HepG2 (cell line): ENCODE measurements around the gene ZFPL1. TPM values are rescaled to one million over a fixed set of nuclear protein-coding genes. Genes with fewer than 3 reads are reported as not detected.

Source experiments
- ATAC-seq: fragments of 200-7000 bp; cut with Tn5 transposase; 3 replicates; pipeline ENCODE4 v1.9.1; 2020; ENCODE audit warnings: mild to moderate bottlenecking, moderate library complexity
- BruUV-seq: library from RNA; stranded (reverse); fragments of 400-500 nt; replicated peaks from 2 replicates; lab custom pipeline; 2021; lab: Mats Ljungman, UMichigan
- CTCF ChIA-PET: fragments of 300-600 bp; formaldehyde crosslinking; extraction: SDS; loops from one replicate; lab custom pipeline; 2021; ENCODE audit warnings: low total read pairs, inconsistent platforms, low intra/inter-chr PET ratio; lab: Yijun Ruan, JAX
- POLR2A ChIA-PET: fragments of 350-600 bp; sonication (Branson Sonifier 250); formaldehyde crosslinking; loops from one replicate; lab custom pipeline; 2020; ENCODE audit warnings: antibody characterized with exemption, inconsistent platforms; lab: Yijun Ruan, JAX
- DNase-seq: peaks from one replicate; pipeline ENCODE4 v3.0.0-alpha.2; 2015; ENCODE audit warnings: low spot score
- FAIRE-seq: peaks from 3 replicates; lab custom pipeline; 2011; peaks lifted over from hg19 to GRCh38; lab: Jason Lieb, UNC
- H2AFZ ChIP-seq: one replicate; pipeline ENCODE4 v1.6.1; 2011; ENCODE audit warnings: low read length, inconsistent platforms
- H3K27ac ChIP-seq: fragments of 300-600 bp; 3 replicates; pipeline ENCODE4 v1.8.0; 2011; ENCODE audit warnings: mixed run types, mild to moderate bottlenecking, mixed read lengths, low read length, inconsistent platforms; ENCODE audit not compliant: insufficient read depth; ENCODE audit errors: extremely low read length
- H3K27me3 ChIP-seq, 2 experiments: fragments of 200-600 bp in 1 of 2; 2 replicates in 1 of 2; 3 replicates in 1 of 2; pipeline versions ENCODE4 v1.6.0 to v1.8.0; 2011; ENCODE audit warnings: low read length in 2 of 2, mild to moderate bottlenecking in 2 of 2, moderate library complexity in 2 of 2, inconsistent platforms in 1 of 2; ENCODE audit not compliant: insufficient read depth in 2 of 2, control insufficient read depth in 1 of 2
- H3K36me3 ChIP-seq, 2 experiments: fragments of 200-600 bp in 1 of 2; replicated peaks in 1 of 2; 2 replicates in 1 of 2; 3 replicates in 1 of 2; pipeline versions ENCODE4 v1.5.1 to v1.8.0; 2011; ENCODE audit warnings: low read length in 2 of 2, inconsistent platforms in 1 of 2; ENCODE audit not compliant: insufficient read depth in 2 of 2, control insufficient read depth in 1 of 2
- H3K4me1 ChIP-seq: 2 replicates; pipeline ENCODE4 v1.5.1; 2012; ENCODE audit warnings: low read length, inconsistent platforms; ENCODE audit not compliant: insufficient read depth
- H3K4me2 ChIP-seq: 2 replicates; pipeline ENCODE4 v1.6.0; 2011; ENCODE audit warnings: low read depth, low read length, inconsistent platforms
- H3K4me3 ChIP-seq, 3 experiments: fragments of 200-600 bp in 1 of 3; sonication (generic), shearing (Covaris generic) in 1 of 3; replicated peaks in 1 of 3; 2 replicates each; pipeline ENCODE4 v1.5.1; 2011 to 2016; ENCODE audit warnings: low read length in 3 of 3, inconsistent platforms in 2 of 3, low read depth in 2 of 3, mild to moderate bottlenecking in 2 of 3, control low read depth in 1 of 3, mixed read lengths in 1 of 3; ENCODE audit not compliant: insufficient read depth in 1 of 3
- H3K79me2 ChIP-seq: one replicate; pipeline ENCODE4 v1.6.1; 2011; ENCODE audit warnings: low read length, inconsistent platforms; ENCODE audit not compliant: insufficient read depth
- H3K9ac ChIP-seq: 2 replicates; pipeline ENCODE4 v1.6.0; 2011; ENCODE audit warnings: mild to moderate bottlenecking, low read depth, low read length, inconsistent platforms; ENCODE audit not compliant: insufficient read depth
- H3K9me3 ChIP-seq: 2 replicates; pipeline ENCODE4 v1.5.1; 2012; ENCODE audit warnings: mild to moderate bottlenecking, low read length
- H4K20me1 ChIP-seq: 2 replicates; pipeline ENCODE4 v1.6.0; 2011; ENCODE audit warnings: inconsistent platforms, mild to moderate bottlenecking, low read length, moderate library complexity; ENCODE audit not compliant: insufficient read depth
- ARID2 ChIP-seq: sonication (generic); formaldehyde crosslinking; IDR thresholded peaks from 2 replicates; pipeline ENCODE4 v1.8.1; 2022; ENCODE audit warnings: mild to moderate bottlenecking, missing genetic modification reagents, borderline replicate concordance
- CEBPG ChIP-seq: IDR thresholded peaks from 2 replicates; pipeline ENCODE4 v1.6.1; 2016
- DNMT1 ChIP-seq: sonication (generic); formaldehyde crosslinking; IDR thresholded peaks from 2 replicates; pipeline ENCODE4 v1.5.1; 2020; ENCODE audit warnings: mild to moderate bottlenecking, missing genetic modification reagents
- HCFC1 ChIP-seq: fragments of 150-350 bp; IDR thresholded peaks from 2 replicates; pipeline ENCODE4 v1.6.1; 2014; ENCODE audit warnings: low read depth, low read length
- HOXA3 ChIP-seq: sonication (generic); formaldehyde crosslinking; IDR thresholded peaks from 2 replicates; pipeline ENCODE4 v1.5.0; 2020; ENCODE audit warnings: missing genetic modification reagents
- IRF9 ChIP-seq: sonication (generic); formaldehyde crosslinking; IDR thresholded peaks from 2 replicates; pipeline ENCODE4 v1.8.0; 2022; ENCODE audit warnings: missing genetic modification reagents, mild to moderate bottlenecking, borderline replicate concordance
- ISL2 ChIP-seq: sonication (generic); formaldehyde crosslinking; IDR thresholded peaks from 2 replicates; pipeline ENCODE4 v1.5.0; 2020; ENCODE audit warnings: missing genetic modification reagents
- KLF16 ChIP-seq, 2 experiments: sonication (generic) in 1 of 2; formaldehyde crosslinking in 1 of 2; IDR thresholded peaks; 2 replicates each; pipeline versions ENCODE4 v1.6.1 to v1.8.0; 2016 to 2023; ENCODE audit warnings: missing genetic modification reagents in 2 of 2, missing compliant biosample characterization in 1 of 2
- NFKB2 ChIP-seq: sonication (generic); formaldehyde crosslinking; IDR thresholded peaks from 2 replicates; pipeline ENCODE4 v1.4.0; 2020; ENCODE audit warnings: missing genetic modification reagents, borderline replicate concordance
- NR2F1 ChIP-seq, 2 experiments: fragments of 450-650 bp in 1 of 2; formaldehyde crosslinking in 1 of 2; IDR thresholded peaks; 2 replicates each; pipeline versions ENCODE4 v1.5.0 to v1.6.1; 2016 to 2020; ENCODE audit warnings: mild to moderate bottlenecking in 1 of 2, missing compliant biosample characterization in 1 of 2, missing genetic modification reagents in 1 of 2, moderate library complexity in 1 of 2
- SP2 ChIP-seq: sonication (generic); formaldehyde crosslinking; IDR thresholded peaks from 2 replicates; pipeline ENCODE4 v1.5.1; 2020; ENCODE audit warnings: mild to moderate bottlenecking, missing genetic modification reagents
- TEF ChIP-seq: sonication (generic); formaldehyde crosslinking; IDR thresholded peaks from 2 replicates; pipeline ENCODE4 v1.5.0; 2020; ENCODE audit warnings: missing genetic modification reagents
- ZC3H4 ChIP-seq: sonication (generic); formaldehyde crosslinking; IDR thresholded peaks from 2 replicates; pipeline ENCODE4 v1.4.0; 2020; ENCODE audit warnings: missing genetic modification reagents, borderline replicate concordance
- ZSCAN30 ChIP-seq: sonication (generic); formaldehyde crosslinking; IDR thresholded peaks from 2 replicates; pipeline ENCODE4 v1.5.0; 2020; ENCODE audit warnings: mild to moderate bottlenecking, missing genetic modification reagents
- ZZZ3 ChIP-seq: sonication (generic); formaldehyde crosslinking; IDR thresholded peaks from 2 replicates; pipeline ENCODE4 v1.4.0; 2020; ENCODE audit warnings: missing genetic modification reagents, mild to moderate bottlenecking, borderline replicate concordance
- WGBS: methylation state at CpG from one replicate; pipeline ENCODE4 v1.1.6; 2017; ENCODE audit warnings: low lambda C conversion rate; 5-methylcytosine and 5-hydroxymethylcytosine counted together
- in situ Hi-C: cut with HindIII; loops from 2 replicates; pipeline ENCODE4 v1.10.0; 2017; ENCODE audit warnings: low pct_unique_long_range_greater_than_20kb; ENCODE audit not compliant: extremely low pct_ligation_motif_present
- intact Hi-C: fragments of 100-400 bp; cut with micrococcal nuclease; formaldehyde crosslinking; loops from one replicate; pipeline ENCODE4 v1.10.0; 2022; ENCODE audit not compliant: unreplicated experiment
- polyA plus RNA-seq, 8 experiments: library from polyadenylated mRNA; depleted of rRNA in 3 of 8; stranded (reverse) in 7 of 8; unstranded in 1 of 8; fragments of >200 nt; fragmentation: Illumina TruSeq in 4 of 8; extraction: Trizol in 4 of 8; gene quantifications; 2 replicates each; pipeline versions ENCODE4 v1.2.1 to v1.2.3, GENCODE V29; 2011 to 2016; ENCODE audit warnings: low read depth in 4 of 8, missing spikeins in 1 of 8, mixed read lengths in 1 of 8; ENCODE audit not compliant: insufficient read depth in 1 of 8
- total RNA-seq, 5 experiments: library from RNA; depleted of rRNA; stranded (reverse); fragments of >200 nt; fragmentation: Illumina TruSeq; extraction: Trizol; gene quantifications; 2 replicates each; pipeline ENCODE4 v1.2.3, GENCODE V29; 2016; ENCODE audit warnings: low read depth in 1 of 5
- TF ChIP-seq, protein P1 (sequence below): sonication (generic); formaldehyde crosslinking; IDR thresholded peaks from 2 replicates; pipeline ENCODE4 v1.5.0; 2020; ENCODE audit warnings: mild to moderate bottlenecking, missing genetic modification reagents

Gene ZFPL1
- total and polyA plus RNA-seq, 2 of the 13 experiments (the other 11 are each of a cell fraction or from before 2014, with no cell fraction given): 32.2 to 56.0 TPM

DNA sequence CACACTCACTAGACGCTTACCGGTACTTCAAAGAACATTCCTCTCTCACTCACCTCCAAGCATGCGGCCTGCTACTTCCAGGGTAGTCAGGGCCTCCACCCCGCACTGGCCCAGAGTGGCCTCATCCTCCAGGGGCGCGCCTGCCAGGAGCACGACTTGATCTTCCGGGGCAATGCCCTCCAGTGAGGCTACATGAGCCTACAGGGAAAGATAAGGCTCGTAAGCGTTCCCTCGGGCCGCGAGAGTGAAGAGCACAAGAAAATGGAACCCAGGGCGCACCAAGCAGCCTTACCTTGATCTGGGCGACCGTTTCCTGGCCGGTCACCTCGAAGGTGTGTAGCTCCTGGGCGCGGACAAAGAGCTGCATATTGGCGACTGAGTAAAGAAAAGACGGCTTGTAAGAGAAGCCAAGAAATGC lies 37.4 kb downstream of the ZFPL1 start (continued):
- no peak; the same call in 1 of the 2 replicates for TF ChIP-seq IRF9 (CRISPR knock-in tag)
- TF ChIP-seq ZSCAN30 (CRISPR knock-in tag): no peak
- 0 out of 2 replicates have a peak, but pooled peaks have one; percentile 12 for TF ChIP-seq DNMT1 (CRISPR knock-in tag)
- TF ChIP-seq ARID2 (CRISPR knock-in tag): 0 out of 2 replicates have a peak, but pooled peaks have one; percentile 54
- no peak for TF ChIP-seq SP2 (CRISPR knock-in tag)

DNA sequence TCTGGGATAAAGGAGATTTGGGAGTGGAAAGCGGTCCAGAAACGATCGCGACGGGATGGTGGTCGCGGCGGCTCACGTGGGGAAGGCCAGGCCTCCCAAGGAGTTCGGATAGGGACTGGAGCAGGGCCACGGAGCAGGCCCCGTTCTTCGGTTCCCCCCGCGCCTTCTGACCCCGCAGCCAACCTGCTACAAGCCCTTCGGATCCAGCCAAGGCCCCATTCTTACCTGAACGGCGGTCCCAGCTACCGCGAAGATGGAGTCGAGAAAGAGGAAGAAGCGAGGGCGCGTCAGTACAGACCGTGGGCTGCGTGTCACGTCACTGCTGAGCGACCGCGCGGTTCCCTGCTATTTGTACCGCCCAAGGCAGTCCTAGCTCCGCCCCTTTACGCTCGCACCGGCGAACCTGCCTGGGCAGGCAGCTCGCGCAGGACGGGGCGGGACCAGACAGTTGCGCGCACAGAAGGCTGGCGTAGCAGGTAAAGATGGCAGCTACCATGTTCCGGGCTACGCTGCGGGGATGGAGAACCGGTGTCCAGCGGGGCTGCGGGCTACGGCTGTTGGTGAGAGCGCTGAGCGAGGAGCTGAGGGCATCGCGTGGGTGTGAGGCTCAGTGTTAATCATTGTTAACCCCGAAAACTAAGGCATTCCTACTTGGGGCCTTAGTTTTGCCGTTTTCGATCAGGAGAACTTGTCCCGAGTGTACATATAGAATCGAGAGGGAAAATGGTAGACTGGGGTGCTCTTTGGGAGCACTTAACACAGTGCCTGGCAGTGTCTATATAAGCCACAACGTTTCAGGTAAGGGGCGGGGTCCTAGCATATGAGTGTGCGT lies 38.1 kb downstream of the ZFPL1 start, which contains the start of the genes FAU and MRPL49:
Gene FAU (minus strand): TSS at position 270 of the 832 bp plus-strand sequence. CDS start 321 bp downstream, outside the sequence.
Gene MRPL49 (plus strand): TSS at position 457 of the 832 bp plus-strand sequence. CDS start 26 bp downstream, at position 483.
- peaks cover 20 to 50% of the 10 kb centered on the region in 2 experiments for H3K36me3 ChIP-seq
- peaks cover 44% of the 10 kb centered on the region for H3K79me2 ChIP-seq
- in situ Hi-C loops: no loop called here
- TF ChIP-seq ZZZ3 (CRISPR knock-in tag): peak; percentile 88; the same call in 1 of the 2 replicates
- peak in 1 of 2 experiments; percentile 43; a peak in 1 of 4 replicates for TF ChIP-seq KLF16 (CRISPR knock-in tag; IDR thresholded peaks at IDR 0.05)
- TF ChIP-seq, protein P1, sequence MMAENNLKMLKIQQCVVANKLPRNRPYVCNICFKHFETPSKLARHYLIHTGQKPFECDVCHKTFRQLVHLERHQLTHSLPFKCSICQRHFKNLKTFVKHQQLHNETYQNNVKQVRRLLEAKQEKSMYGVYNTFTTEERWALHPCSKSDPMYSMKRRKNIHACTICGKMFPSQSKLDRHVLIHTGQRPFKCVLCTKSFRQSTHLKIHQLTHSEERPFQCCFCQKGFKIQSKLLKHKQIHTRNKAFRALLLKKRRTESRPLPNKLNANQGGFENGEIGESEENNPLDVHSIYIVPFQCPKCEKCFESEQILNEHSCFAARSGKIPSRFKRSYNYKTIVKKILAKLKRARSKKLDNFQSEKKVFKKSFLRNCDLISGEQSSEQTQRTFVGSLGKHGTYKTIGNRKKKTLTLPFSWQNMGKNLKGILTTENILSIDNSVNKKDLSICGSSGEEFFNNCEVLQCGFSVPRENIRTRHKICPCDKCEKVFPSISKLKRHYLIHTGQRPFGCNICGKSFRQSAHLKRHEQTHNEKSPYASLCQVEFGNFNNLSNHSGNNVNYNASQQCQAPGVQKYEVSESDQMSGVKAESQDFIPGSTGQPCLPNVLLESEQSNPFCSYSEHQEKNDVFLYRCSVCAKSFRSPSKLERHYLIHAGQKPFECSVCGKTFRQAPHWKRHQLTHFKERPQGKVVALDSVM: no peak
- peak; percentile 17; the same call in 1 of the 2 replicates for TF ChIP-seq TEF (CRISPR knock-in tag)
- peak; percentile 62 for TF ChIP-seq HCFC1
- no peak for TF ChIP-seq ZC3H4 (CRISPR knock-in tag)
- peak; percentile 35; the same call in 1 of the 2 replicates for TF ChIP-seq ISL2 (CRISPR knock-in tag)
- peak; percentile 60 for TF ChIP-seq NFKB2 (CRISPR knock-in tag)
- TF ChIP-seq NR2F1 (CRISPR knock-in tag; IDR thresholded peaks at IDR 0.05): no peak
- TF ChIP-seq CEBPG (CRISPR knock-in tag): peak; percentile 58; the same call in 1 of the 2 replicates
- peak; percentile 99 for TF ChIP-seq HOXA3 (CRISPR knock-in tag)

More for the DNA sequence above, 38.1 kb downstream of the ZFPL1 start, which contains the start of the genes FAU and MRPL49:
- H3K4me2 ChIP-seq: peak within 1 kb of the TSS; percentile 96
- ChIA-PET POLR2A (interaction anchor here (0.5 to 4.9 kb wide), 36 partner anchors 9 to 530 kb away, joined by 3 to 105 read pairs (median 4); partner anchors contain the start of genes ARL2, BATF2, CAPN1 and DPF2), CTCF (no interaction called here)
- 2% methylated on average over 55 of the region's 64 CpGs for WGBS
- ATAC-seq (peak; percentile 83), DNase-seq (peak; percentile 93), FAIRE-seq (peak; percentile 80)
- H3K27me3 ChIP-seq: no peaks in the 10 kb centered on the region; a peak in 1 of 5 replicates
- peaks cover 37% of the 10 kb centered on the region for H3K4me1 ChIP-seq
- no peak within 1 kb of the TSS for H2AFZ ChIP-seq
- no peaks in the 10 kb centered on the region for H4K20me1 ChIP-seq
- H3K9ac ChIP-seq: peak within 1 kb of the TSS; percentile 95
- peak within 1 kb of the TSS; percentile 79 to 91 (median 81) for H3K4me3 ChIP-seq
- TSS peak; percentile 78 for BruUV-seq
- H3K27ac ChIP-seq: peak within 1 kb of the TSS; percentile 76
- intact Hi-C loops: no loop called here
- H3K9me3 ChIP-seq: no peaks in the 10 kb centered on the region
